GM18907 (cell line): ENCODE data around the gene SLC4A9.
A peak's percentile ranks its signal among the peaks of the same experiment; 100 is the strongest.

ENCODE experiments used
- ATAC-seq: cut with Tn5 transposase; IDR thresholded peaks from one replicate; pipeline ENCODE4 v1.9.1; 2021; ENCODE audit warnings: mild to moderate bottlenecking, moderate library complexity; ENCODE audit not compliant: unreplicated experiment

Gene SLC4A9, protein sequence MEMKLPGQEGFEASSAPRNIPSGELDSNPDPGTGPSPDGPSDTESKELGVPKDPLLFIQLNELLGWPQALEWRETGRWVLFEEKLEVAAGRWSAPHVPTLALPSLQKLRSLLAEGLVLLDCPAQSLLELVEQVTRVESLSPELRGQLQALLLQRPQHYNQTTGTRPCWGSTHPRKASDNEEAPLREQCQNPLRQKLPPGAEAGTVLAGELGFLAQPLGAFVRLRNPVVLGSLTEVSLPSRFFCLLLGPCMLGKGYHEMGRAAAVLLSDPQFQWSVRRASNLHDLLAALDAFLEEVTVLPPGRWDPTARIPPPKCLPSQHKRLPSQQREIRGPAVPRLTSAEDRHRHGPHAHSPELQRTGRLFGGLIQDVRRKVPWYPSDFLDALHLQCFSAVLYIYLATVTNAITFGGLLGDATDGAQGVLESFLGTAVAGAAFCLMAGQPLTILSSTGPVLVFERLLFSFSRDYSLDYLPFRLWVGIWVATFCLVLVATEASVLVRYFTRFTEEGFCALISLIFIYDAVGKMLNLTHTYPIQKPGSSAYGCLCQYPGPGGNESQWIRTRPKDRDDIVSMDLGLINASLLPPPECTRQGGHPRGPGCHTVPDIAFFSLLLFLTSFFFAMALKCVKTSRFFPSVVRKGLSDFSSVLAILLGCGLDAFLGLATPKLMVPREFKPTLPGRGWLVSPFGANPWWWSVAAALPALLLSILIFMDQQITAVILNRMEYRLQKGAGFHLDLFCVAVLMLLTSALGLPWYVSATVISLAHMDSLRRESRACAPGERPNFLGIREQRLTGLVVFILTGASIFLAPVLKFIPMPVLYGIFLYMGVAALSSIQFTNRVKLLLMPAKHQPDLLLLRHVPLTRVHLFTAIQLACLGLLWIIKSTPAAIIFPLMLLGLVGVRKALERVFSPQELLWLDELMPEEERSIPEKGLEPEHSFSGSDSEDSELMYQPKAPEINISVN

DNA sequence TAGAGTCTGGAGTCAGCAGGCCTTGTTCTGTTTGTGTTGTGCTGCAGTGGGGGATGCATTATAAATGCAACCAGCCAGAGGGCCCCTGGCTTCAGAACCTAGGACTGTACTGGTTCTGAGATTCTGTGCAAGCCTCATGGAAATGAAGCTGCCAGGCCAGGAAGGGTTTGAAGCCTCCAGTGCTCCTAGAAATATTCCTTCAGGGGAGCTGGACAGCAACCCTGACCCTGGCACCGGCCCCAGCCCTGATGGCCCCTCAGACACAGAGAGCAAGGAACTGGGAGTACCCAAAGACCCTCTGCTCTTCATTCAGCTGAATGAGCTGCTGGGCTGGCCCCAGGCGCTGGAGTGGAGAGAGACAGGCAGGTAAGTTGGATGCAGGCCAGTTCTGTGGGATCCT is at the start of gene SLC4A9:
SLC4A9 (plus strand) TSS at position 94 of the 400 bp plus-strand sequence; CDS start at position 137, 43 bp downstream.
- ATAC-seq: no peak

DNA sequence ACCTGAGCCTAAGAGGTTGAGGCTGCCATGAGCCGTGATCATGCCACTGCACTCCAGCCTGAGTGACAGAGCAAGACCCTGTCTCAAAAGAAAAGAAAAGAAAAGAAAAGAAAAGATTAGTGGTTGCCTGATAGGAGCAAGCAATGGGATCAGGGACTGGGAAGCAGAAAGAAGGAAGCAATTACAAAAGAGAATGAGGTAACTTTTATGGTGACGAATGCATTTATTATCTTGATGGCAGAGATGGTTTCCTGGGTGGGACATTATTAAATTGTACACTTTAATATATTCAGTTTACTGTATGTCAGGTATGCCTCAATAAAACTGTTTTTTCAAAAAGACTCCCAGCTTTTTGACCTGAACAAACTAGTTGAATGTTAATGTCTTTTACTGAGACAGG is 49.6 kb upstream of the SLC4A9 start:
- no peak for ATAC-seq

DNA sequence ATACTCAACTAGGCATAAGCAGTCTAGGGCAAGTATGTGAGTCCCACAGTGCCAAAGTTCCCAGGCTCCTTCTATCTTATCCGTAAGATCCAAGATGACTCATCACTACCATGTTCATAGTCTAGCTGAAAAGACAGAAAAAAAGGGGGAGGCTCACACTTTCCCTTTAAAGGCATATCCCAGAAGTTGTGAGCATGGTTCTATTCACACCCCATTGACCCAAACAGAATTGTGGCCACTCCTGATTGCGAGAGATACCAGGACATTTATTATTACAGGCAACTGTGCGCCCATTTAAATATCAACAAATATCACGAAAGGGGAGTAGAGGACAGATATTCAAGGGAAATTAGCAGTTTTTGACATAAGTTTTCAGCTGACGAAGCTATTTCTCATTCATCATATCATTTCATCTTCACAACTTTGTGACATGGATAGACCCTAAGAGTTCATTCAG is 49.0 kb upstream of the SLC4A9 start:
- ATAC-seq: no peak

DNA sequence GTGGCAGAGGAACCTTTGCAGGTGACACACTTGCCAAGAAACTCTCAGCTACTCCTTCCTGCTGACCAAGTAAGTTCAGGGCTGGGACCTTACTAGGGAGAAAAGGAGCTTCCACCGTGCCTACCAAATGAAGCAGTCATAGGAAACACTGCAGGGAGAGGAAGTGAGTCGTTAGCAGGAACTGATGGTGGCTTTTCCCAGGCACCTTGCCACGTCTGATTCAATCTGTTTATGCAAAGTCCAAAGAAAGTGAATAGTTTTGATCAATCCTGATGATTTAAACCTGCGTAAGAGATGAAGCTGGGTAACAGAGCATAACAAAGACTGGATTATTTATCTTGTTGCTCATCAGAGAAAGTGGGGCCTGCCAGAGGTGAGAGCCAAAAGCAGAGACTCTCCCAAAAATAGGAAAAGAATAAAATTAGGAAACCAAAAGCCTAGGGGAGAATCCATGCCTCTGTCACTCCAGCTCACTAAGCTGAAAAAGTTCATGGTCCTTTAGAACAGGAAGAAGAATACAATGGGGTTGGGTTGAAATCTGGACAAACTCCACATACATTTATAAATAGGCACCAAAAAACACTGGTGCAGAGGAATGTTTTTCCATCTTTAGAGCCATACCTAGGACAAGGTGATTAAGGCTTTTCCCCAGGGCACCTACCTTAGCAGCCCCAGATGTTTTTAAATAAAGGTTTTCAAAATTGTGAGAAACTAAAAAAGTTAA is 47.8 kb upstream of the SLC4A9 start:
- ATAC-seq: no peak

DNA sequence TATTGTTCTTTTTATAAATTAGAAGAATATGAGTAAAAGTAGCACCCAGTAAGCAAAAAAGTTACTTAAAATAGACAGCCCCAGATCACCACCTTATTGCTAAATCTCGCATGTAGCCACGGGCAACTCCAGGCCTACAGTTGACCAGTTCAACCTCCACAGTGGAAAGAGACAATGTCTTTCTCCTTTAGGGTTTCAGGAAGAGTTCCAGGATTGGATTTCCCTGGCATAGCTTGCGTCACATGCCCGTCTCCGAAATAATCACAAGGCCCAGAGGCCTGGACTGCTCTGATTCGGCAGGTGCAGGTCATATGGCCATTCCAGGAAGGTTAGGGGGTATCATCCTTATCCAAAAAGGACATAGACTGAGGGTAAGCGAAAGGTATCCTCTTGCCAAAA is 47.2 kb upstream of the SLC4A9 start:
- ATAC-seq: no peak

DNA sequence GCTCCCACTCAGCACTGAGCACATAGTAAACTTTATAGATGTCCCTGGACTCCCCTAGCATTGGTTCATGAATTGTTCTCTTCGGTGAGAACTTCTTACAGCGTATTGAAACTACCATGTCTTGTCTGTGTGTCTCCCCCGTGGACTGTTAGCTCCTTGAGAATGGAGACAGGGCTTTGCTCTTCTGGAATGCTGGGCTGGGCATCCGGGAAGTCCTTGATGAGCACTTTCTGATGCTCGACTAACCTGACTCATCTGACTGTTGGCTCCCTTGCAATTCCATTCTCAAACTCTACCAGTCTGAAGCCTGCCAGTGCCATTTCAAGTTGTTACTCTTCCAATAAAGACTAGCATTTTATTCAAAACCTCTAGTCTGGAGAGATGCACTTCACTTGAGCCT is 42.1 kb upstream of the SLC4A9 start:
- no peak for ATAC-seq

DNA sequence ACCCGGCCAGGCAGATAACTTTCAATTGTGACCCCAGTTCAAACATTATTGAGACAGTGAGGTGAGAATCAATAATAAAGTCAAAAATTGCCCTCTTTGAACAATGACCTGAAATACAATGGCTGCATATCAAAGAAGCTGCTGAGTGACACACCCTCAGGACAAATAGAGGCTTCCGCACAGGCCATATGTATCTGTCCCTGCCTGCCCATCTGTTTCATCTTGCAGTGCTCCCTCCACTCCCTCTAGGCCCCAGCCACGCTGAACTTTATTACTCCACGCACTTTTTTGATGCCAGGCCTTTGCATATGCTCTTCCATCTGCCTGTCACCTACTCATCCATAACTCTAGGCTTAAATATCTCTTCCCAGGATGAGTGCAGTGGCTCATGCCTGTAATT is 41.2 kb upstream of the SLC4A9 start:
- no peak for ATAC-seq

DNA sequence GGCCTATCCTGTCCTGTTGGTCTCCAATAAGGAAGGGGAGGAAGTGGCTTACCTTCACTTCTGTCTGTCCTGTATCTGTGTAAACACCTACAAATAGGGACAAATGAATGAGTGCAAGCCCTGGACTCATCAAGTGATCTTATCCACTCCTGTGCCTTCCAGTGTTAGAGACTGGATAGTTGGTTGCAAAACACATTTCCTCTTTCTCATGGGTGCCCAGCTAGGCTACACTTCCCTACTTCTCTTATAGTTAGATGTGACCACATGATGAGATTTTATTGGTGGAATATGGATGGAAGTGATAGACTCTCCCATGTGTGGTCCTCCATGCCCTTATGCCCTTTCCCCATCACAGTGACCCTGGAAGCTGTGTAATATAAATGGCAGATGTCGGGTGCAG is 40.2 kb upstream of the SLC4A9 start:
- no peak for ATAC-seq

DNA sequence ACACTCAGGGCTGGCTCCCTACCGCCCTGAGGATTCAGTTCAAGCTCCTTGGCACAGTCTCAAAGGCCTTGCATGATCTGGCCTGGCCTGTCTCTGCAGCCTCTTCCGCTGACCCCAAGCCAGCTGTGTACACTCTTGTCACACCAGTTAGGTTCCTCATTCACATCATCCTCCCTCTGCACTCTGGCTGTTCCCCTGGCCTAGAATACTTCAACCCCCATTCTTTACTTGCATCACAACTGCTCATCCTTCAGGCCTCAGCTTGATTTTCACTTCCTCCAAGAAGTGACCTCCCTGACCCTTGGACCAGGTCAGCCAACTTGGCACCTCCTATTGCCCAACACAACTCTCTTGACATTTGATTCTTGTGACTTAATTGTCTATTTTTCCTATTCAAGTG is 38.2 kb upstream of the SLC4A9 start:
- peak; percentile 63 for ATAC-seq

DNA sequence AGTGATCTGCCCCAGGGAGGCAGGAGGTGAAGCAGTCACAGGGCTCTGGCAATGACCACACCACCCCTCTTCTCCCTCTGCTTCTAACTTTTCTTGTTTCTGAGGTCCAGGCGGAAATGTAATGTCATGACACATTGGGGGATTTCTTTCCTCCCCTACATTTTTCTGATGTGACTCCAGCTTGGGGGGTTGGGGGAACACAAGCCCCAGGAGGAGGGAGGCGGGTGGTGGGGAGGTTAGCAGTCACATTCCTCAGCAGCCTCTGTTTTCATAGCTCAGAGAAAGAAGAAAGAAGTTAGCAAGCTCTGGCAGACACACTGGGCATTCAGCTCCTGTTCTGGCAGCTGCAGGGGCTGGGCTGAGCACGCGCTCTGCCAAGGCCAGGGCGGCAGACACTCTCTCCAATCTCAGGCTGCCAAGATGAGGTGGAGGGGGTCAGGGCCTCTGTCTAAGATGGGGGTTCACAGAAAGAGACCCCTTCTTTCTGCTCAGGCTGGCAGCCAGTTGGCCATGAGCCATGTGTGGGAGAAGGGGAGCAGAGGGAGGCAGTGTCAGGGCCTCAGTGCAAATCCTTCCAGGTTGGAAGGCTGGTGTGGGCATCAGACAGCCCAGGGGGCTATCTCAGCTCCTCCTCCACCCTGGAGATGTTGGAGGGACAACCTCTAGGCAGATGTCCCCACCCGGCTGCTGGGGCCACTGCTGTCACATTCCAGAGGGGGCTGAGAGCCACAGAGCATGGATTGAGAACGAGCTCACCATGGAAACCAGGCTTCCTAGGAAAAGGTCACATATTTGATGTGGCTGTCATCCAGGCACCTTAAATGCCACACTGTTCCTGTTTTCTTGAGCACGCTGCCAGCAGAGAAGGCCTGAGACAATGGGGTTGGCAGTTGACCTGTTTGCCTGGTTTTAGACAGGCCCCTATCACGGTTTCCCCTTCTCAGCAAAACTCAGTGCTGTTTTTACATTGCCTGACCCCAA is 37.0 kb upstream of the SLC4A9 start:
- no peak for ATAC-seq

DNA sequence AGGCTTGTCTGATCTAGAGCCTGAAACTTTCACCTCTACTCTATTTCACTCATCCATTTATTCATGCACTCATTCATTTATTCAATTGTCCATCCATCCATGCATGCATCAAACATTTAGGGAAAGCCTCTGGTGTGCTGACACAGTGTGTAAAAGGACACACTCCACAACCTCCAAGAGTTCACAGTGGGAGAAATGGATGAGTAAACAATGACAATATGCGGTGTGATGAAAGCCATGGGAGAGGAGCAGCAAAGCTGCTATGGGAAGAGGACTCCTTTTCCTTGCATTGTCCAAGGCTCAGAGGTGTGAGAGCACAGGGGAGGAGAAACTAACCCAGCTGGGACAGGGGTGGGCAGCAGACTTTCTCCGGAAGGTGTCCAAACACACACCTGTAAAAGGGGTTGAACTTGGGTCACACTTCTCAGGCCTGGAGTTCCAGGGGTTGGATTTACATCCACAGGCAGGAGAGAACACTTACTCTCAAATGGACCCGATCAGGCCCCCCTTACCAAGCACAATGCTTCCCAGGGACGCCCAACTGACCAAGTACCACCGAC is 35.9 kb upstream of the SLC4A9 start:
- ATAC-seq: no peak

DNA sequence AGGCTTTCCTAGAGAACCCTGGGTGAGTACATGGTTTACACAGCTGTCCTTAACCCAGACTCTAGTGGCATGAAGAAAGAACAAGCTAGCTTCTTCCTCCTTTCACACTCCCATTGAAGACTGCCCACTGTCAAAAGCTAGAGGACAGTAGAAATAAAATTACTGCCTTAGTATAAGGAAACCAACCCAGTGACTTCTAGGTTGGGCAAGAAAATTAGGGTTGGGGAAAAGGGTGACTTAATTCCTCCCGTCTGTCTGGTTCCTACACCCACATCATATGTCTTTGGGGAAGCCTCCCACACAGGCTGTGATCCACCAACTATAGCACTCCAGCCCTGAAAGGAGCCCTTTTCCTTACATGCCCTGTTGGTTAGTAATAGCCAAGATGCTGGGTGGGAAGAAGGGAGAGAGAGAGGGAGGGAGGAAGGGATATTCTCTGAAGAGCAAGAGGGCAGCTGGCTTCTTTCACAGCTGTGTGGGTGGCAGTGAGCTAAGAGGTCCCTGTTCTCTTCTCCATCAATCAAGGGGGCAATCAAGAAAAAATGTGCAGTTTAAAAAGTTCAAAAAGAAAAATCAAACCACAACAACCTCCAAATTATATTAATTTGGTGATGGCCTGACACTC is 35.3 kb upstream of the SLC4A9 start:
- no peak for ATAC-seq

DNA sequence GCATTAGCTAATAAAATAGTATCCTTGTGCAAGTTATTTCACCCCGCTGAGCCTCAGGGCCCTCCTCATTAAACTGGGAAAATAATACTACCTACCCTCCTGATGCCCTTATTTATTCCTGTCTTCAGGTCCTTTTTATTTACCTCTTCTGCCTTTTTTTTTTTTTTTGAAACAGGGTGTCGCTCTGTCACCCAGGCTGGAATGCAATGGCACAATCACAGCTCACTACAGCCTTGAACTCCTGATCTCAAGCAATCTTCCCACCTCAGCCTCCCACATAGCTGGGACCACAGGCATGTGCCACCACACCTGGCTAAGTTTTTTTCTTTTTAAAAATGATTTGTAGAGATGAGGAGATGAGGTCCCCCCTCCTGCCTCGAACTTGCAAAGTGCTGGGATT is 34.5 kb upstream of the SLC4A9 start:
- no peak for ATAC-seq

DNA sequence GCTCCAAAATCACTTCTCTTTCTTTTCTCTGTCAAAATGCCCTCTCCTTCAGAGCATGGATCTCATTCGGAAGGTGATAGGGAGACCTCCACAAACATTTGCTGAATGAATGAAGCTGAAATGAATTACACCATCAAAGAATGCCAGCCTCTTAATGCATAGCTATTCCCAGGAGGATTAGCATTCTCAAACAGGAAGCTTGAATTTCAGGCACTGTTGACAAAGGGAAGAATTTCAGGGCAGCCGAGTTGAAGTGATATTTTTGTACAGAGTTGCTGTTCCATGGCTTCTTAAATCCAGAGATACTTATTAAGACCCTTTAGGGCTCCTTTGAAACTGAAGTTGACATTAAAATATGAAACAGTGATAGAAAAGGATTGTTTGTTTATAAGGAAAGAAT is 32.4 kb upstream of the SLC4A9 start:
- ATAC-seq: no peak

DNA sequence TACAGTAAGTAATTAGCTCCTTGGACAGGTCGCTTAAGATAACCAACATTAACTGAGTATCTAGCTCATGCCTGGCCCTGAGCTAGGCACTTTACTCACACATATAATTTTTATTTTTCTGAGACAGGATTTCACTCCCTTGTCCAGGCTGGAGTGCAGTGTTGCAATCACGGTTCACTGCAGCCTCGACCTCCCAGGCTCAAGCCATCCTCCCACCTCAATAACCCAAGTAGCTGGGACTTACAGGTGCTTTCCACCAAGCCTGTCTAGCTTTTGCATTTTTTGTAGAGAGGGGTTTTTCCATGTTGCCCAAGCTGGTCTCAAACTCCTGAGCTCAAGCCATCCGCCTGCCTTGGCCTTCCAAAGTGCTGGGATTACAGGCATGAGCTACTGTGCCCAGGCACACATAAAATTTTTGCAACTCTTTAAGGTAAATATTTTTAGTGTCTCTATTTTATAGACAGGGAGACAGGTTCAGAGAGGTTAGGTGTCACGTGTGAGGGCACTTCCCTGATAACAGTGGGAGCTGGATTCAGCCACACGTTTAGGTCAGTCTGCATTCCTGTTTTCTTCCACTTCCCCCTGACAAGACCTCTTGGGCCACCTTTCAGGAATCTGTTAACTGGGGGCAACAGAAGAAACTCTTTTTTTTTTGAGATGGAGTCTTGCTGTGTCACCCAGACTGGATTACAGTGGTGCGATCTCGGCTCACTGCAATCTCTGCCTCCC is 31.8 kb upstream of the SLC4A9 start:
- no peak for ATAC-seq

DNA sequence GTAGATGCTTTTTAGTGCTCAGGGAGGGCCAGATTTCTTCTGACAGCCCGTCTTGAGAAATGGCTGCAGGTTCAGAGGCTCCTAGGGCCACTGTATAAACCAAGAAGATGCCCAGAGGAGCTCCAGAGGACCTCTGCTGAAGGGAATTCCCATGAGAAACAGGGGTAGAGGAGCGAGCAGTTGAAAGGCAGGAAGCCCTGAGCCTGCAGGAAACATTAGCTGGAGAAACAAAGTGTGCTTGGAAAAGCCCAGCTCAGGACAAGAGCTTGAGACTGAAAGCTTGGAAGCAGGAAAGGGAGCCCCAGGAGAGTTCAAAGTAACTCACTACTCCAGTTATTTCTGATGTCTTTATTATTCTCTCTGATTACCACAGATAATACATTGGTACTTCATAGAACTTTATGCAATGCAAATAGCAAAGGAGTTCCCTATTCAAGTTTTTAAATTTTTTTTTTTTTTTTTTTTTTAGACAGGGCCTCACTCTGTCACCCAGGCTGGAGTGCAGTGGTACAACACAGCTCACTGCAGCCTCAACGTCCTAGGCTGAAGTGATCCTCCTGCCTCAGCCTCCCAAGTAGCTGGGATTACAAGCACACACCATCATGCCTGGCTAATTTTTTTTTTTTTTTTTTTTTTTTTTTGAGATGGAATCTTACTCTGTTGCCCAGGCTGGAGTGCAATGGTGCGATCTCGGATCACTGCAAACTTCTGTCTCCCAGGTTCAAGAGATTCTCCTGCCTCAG is 30.1 kb upstream of the SLC4A9 start:
- ATAC-seq: no peak

DNA sequence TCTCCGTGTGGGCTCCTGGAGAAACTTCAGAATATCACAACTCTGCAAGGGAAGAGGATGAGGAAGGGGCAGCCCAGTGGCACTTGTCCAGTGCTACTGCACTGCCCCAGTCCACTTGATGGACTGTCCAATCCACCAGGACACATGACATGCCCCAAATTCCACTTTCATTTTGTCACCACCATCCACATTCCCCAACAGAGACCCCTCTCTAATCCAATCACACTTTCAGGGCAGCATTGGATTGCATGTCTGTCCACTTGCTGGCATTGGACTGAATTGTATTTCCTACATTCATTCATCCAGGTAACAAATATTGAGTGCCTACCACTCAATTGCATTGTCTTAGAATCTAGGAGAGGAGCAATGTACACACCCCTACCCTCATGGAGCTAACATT is 28.4 kb upstream of the SLC4A9 start:
- no peak for ATAC-seq

DNA sequence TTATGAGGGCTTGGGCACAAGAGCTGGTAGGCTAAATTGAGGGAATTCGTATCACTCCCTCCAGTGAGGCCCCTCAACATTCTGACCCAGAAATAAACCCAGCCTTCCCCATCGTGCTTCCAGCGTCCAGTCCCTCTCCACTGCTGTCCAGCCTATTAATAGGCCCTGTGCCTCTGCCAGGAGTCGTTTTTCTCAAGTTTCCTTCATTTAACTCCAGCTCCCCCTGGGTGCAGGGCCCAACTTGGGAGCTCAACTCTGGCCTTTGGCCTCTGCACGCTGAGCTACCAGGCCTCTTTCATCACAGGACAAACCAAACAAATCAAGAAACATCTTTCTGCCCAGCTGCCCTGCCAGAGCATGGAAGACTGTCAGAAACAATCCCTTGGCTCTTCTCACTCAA is 23.6 kb upstream of the SLC4A9 start:
- ATAC-seq: no peak
